B cell (primary cell): ENCODE data around the gene SOX8. TPM values are rescaled to one million over a fixed set of nuclear protein-coding genes. Genes with fewer than 3 reads are reported as not detected.

ENCODE experiments used
- ATAC-seq: fragments of 200-7000 bp; cut with Tn5 transposase; one replicate; pipeline ENCODE4 v1.10.0; 2021; ENCODE audit warnings: low read depth, mild to moderate bottlenecking, moderate number of reproducible peaks, moderate library complexity
- CTCF ChIA-PET: fragments of 350-600 bp; sonication (Branson Sonifier 250); formaldehyde crosslinking; loops from one replicate; lab custom pipeline; 2021; ENCODE audit warnings: antibody characterized with exemption, inconsistent platforms; lab: Charles Lee
- POLR2A ChIA-PET: fragments of 350-600 bp; sonication (Branson Sonifier 250); formaldehyde crosslinking; loops from one replicate; lab custom pipeline; 2021; ENCODE audit warnings: antibody characterized with exemption; lab: Charles Lee
- DNase-seq: peaks from one replicate; pipeline ENCODE4 v3.0.0; 2013
- H2AFZ ChIP-seq: 2 replicates; pipeline ENCODE4 v1.6.1; 2012; ENCODE audit warnings: mild to moderate bottlenecking, low read depth, low read length; ENCODE audit not compliant: insufficient read depth, poor library complexity, severe bottlenecking
- H3K27ac ChIP-seq, 2 donors: 1 replicate in 1 of 2; 2 replicates in 1 of 2; pipeline ENCODE4 v1.5.1; 2012 to 2013; ENCODE audit warnings: low read length in 2 of 2, mild to moderate bottlenecking in 2 of 2, moderate library complexity in 1 of 2
- H3K27me3 ChIP-seq, 4 experiments: fragments of 200-600 bp in 1 of 4; sonication (generic) in 1 of 4; replicated peaks in 1 of 4; 1 replicate in 2 of 4; 2 replicates in 2 of 4; pipeline versions ENCODE4 v1.6.1 to v1.7.0; 2013 to 2016; ENCODE audit warnings: low read length in 3 of 4, mild to moderate bottlenecking in 2 of 4, mixed read lengths in 1 of 4, moderate library complexity in 1 of 4; ENCODE audit not compliant: insufficient read depth in 4 of 4, control insufficient read depth in 3 of 4; ENCODE audit errors: control extremely low read depth in 1 of 4
- H3K36me3 ChIP-seq, 2 experiments: replicated peaks in 1 of 2; 1 replicate in 1 of 2; 2 replicates in 1 of 2; pipeline versions ENCODE4 v1.6.1 to v1.7.1; 2013; ENCODE audit warnings: low read length in 1 of 2; ENCODE audit not compliant: insufficient read depth in 2 of 2, control insufficient read depth in 1 of 2; ENCODE audit errors: control extremely low read depth in 1 of 2, extremely low read depth in 1 of 2
- H3K4me1 ChIP-seq, 2 donors: fragments of 200-600 bp in 1 of 2; sonication (generic) in 1 of 2; 1 replicate in 1 of 2; 2 replicates in 1 of 2; pipeline versions ENCODE4 v1.5.1 to v1.6.1; 2013 to 2017; ENCODE audit warnings: low read length in 2 of 2; ENCODE audit not compliant: control insufficient read depth in 2 of 2, insufficient read depth in 2 of 2
- H3K4me2 ChIP-seq: replicated peaks from 2 replicates; pipeline ENCODE3; 2012; ENCODE audit warnings: mild to moderate bottlenecking, low read depth, low read length; ENCODE audit not compliant: poor library complexity, severe bottlenecking
- H3K4me3 ChIP-seq, 5 experiments: fragments of 200-600 bp in 1 of 5; sonication (generic) in 1 of 5; 1 replicate in 3 of 5; 2 replicates in 2 of 5; pipeline versions ENCODE4 v1.5.1 to v1.7.0; 2011 to 2016; ENCODE audit warnings: low read length in 4 of 5, mild to moderate bottlenecking in 4 of 5, low read depth in 2 of 5, control low read depth in 1 of 5, moderate library complexity in 1 of 5; ENCODE audit not compliant: insufficient read depth in 1 of 5; ENCODE audit errors: control extremely low read depth in 1 of 5, extremely low read depth in 1 of 5
- H3K79me2 ChIP-seq: fragments of 200-600 bp; sonication (generic); one replicate; pipeline ENCODE4 v1.6.0; 2016; ENCODE audit warnings: low read length; ENCODE audit not compliant: control insufficient read depth, insufficient read depth
- H3K9ac ChIP-seq: fragments of 200-600 bp; sonication (generic); 2 replicates; pipeline ENCODE4 v1.6.1; 2017; ENCODE audit warnings: mild to moderate bottlenecking, low read length, moderate library complexity
- H3K9me3 ChIP-seq, 3 donors: one replicate each; pipeline versions ENCODE4 v1.6.1 to v1.7.1; 2013; ENCODE audit warnings: low read length in 2 of 3; ENCODE audit not compliant: control insufficient read depth in 2 of 3, insufficient read depth in 1 of 3; ENCODE audit errors: control extremely low read depth in 1 of 3
- H4K20me1 ChIP-seq: 2 replicates; pipeline ENCODE4 v1.6.0; 2012; ENCODE audit warnings: mild to moderate bottlenecking, low read length; ENCODE audit not compliant: insufficient read depth, control insufficient read depth, poor library complexity, severe bottlenecking
- H3K27ac Mint-ChIP-seq: one replicate; pipeline ENCODE4 v1.8.0; 2021; ENCODE audit warnings: mixed read lengths
- H3K27me3 Mint-ChIP-seq: one replicate; pipeline ENCODE4 v1.8.0; 2021; ENCODE audit warnings: mixed read lengths
- H3K4me1 Mint-ChIP-seq: one replicate; pipeline ENCODE4 v1.8.0; 2021; ENCODE audit warnings: mixed read lengths
- H3K4me3 Mint-ChIP-seq: one replicate; pipeline ENCODE4 v1.8.0; 2021; ENCODE audit warnings: mixed read lengths
- H3K9me3 Mint-ChIP-seq: one replicate; pipeline ENCODE4 v1.8.0; 2022; ENCODE audit warnings: mixed read lengths; ENCODE audit not compliant: insufficient read depth
- CTCF ChIP-seq: fragments of 200-600 bp; IDR thresholded peaks from one replicate; pipeline ENCODE4 v1.8.0; 2022; ENCODE audit warnings: antibody characterized with exemption, mild to moderate bottlenecking
- EZH2 ChIP-seq: IDR thresholded peaks from 2 replicates; pipeline ENCODE4 v1.6.1; 2012; ENCODE audit warnings: borderline replicate concordance, low read depth, mild to moderate bottlenecking, moderate library complexity, low read length; ENCODE audit not compliant: insufficient read depth, poor library complexity, severe bottlenecking
- WGBS: methylation state at CpG from one replicate; pipeline ENCODE4 v1.1.5; 2013; ENCODE audit warnings: missing lambda C conversion rate; ENCODE audit not compliant: insufficient coverage; 5-methylcytosine and 5-hydroxymethylcytosine counted together
- intact Hi-C: fragments of 100-400 bp; cut with micrococcal nuclease; formaldehyde crosslinking; loops from one replicate; pipeline ENCODE4 v1.10.0; 2022
- polyA plus RNA-seq: library from polyadenylated mRNA; depleted of rRNA; stranded (reverse); fragments of >200 nt; gene quantifications from 2 replicates; pipeline ENCODE4 v1.2.3, GENCODE V29; 2012
- total RNA-seq, 2 donors: library from RNA; stranded (reverse); fragments of 120-200 nt in 1 of 2; gene quantifications; 1 replicate in 1 of 2; 2 replicates in 1 of 2; pipeline versions ENCODE4 v1.2.3 to v1.2.4, GENCODE V29; 2013 to 2022

Gene SOX8
- total and polyA plus RNA-seq, 2 donors (not counting 1 experiment from before 2014, with no cell fraction given): 0.03 to 1.2 TPM

GRCh38 chr16:970386-970765 is 11.2 kb upstream of the SOX8 start:
- Mint-ChIP-seq H3K4me3 (peak overlapping the region; percentile 83), H3K27me3 (no peaks in the 10 kb centered on the region), H3K27ac (peak overlapping the region; percentile 53), H3K9me3 (no peaks in the 10 kb centered on the region), H3K4me1 (peaks cover 19% of the 10 kb centered on the region)
- ATAC-seq (no peak), DNase-seq (no peak)
- peaks cover 0 to 2% of the 10 kb centered on the region in 2 experiments for H3K36me3 ChIP-seq
- CTCF ChIA-PET: interaction anchor here (0.6 kb wide), 1 partner anchor 155 kb away, joined by 3 read pairs; no protein-coding TSS in a partner anchor
- peaks cover 18% of the 10 kb centered on the region for H4K20me1 ChIP-seq
- peaks cover 9% of the 10 kb centered on the region for H3K79me2 ChIP-seq
- peak overlapping the region; percentile 99 for H3K4me2 ChIP-seq
- peak overlapping the region; percentile 38 to 77 for H3K27ac ChIP-seq
- H3K27me3 ChIP-seq: peaks cover 0 to 4% (median 0%) of the 10 kb centered on the region in 4 experiments
- peak overlapping the region; percentile 94 for H3K9ac ChIP-seq
- intact Hi-C loops: loop anchor here (2.0 to 5.0 kb wide), 2 partner anchors 164 to 253 kb away; partner anchors contain the start of gene METRN
- peak overlapping the region in 4 of 5 experiments; percentile 68 to 90 (median 84) for H3K4me3 ChIP-seq
- WGBS: 1% methylated on average over 42 of the region's 42 CpGs
- peak overlapping the region; percentile 97 for H2AFZ ChIP-seq
- no peak for TF ChIP-seq EZH2
- TF ChIP-seq CTCF: no peak
- peaks cover 0 to 12% (median 0%) of the 10 kb centered on the region in 3 donors for H3K9me3 ChIP-seq
- POLR2A ChIA-PET: no interaction called here
- H3K4me1 ChIP-seq: peaks cover 9 to 17% of the 10 kb centered on the region in 2 donors
